Activated CD8-positive, alpha-beta T cell treated with anti-CD3 and anti-CD28 coated beads for 36 hours (primary cell): ENCODE measurements around the gene GAD2. TPM values are rescaled to one million over a fixed set of nuclear protein-coding genes. Genes with fewer than 3 reads are reported as not detected.

ENCODE experiments used
- ATAC-seq: fragments of 200-7000 bp; cut with Tn5 transposase; one replicate; pipeline ENCODE4 v1.10.0; 2021; ENCODE audit warnings: mild to moderate bottlenecking, moderate library complexity
- CTCF ChIA-PET: fragments of 350-600 bp; sonication (Branson Sonifier 250); formaldehyde crosslinking; loops from one replicate; lab custom pipeline; 2021; ENCODE audit warnings: antibody characterized with exemption; lab: Charles Lee
- POLR2A ChIA-PET: fragments of 350-600 bp; sonication (Branson Sonifier 250); formaldehyde crosslinking; loops from one replicate; lab custom pipeline; 2021; ENCODE audit warnings: antibody characterized with exemption; lab: Charles Lee
- DNase-seq: peaks from one replicate; pipeline ENCODE4 v3.0.0-alpha.2; 2020
- H3K27ac Mint-ChIP-seq: one replicate; pipeline ENCODE4 v1.8.0; 2021; ENCODE audit warnings: mild to moderate bottlenecking, mixed read lengths
- H3K27me3 Mint-ChIP-seq: one replicate; pipeline ENCODE4 v1.8.0; 2021; ENCODE audit warnings: mixed read lengths
- H3K36me3 Mint-ChIP-seq: one replicate; pipeline ENCODE4 v1.8.0; 2021; ENCODE audit warnings: low read depth, mixed read lengths
- H3K4me1 Mint-ChIP-seq: one replicate; pipeline ENCODE4 v1.8.0; 2021; ENCODE audit warnings: low read depth, mixed read lengths
- H3K4me3 Mint-ChIP-seq: one replicate; pipeline ENCODE4 v1.8.0; 2021; ENCODE audit warnings: mild to moderate bottlenecking, moderate library complexity, mixed read lengths
- H3K9me3 Mint-ChIP-seq: one replicate; pipeline ENCODE4 v1.8.0; 2021; ENCODE audit warnings: mixed read lengths
- intact Hi-C: fragments of 100-400 bp; cut with micrococcal nuclease; formaldehyde crosslinking; loops from one replicate; pipeline ENCODE4 v1.10.0; 2022
- total RNA-seq, 2 experiments: library from RNA; stranded (reverse); gene quantifications; one replicate each; pipeline ENCODE4 v1.2.3, GENCODE V29; 2021
- TF ChIP-seq, protein P1 (sequence below): fragments of 200-600 bp; IDR thresholded peaks from one replicate; pipeline ENCODE4 v1.8.0; 2022; ENCODE audit warnings: antibody characterized with exemption, mild to moderate bottlenecking

The GAD2 gene
- total RNA-seq, 2 experiments from 2014 or later = not detected

DNA sequence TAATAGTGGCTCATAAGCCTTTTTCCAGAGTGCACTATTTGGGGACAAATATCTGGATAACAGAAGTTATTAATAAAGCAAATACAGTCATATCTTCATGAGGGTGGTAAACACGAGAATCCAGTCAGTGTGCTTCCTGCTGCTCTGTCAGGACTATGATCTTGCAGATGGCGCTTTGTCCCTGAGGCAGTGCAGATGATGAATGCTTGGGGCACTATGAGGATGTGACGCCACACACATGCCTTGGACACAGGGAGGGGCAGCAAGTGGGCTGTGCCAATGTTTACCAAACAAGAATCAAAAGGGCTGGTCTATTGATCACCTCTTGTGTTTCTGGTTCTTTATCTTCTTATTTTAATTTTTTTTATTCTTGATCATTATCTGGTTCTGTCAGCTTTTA is 79.8 kb downstream of the GAD2 start:
- ATAC-seq (no peak), DNase-seq (no peak)
- Mint-ChIP-seq H3K4me1 (no peaks in the 10 kb centered on the region), H3K27me3 (peaks cover 4% of the 10 kb centered on the region), H3K4me3 (no peak overlapping the region), H3K9me3 (no peaks in the 10 kb centered on the region), H3K36me3 (no peaks in the 10 kb centered on the region), H3K27ac (no peak overlapping the region)
- intact Hi-C loops = no loop called here
- ChIA-PET POLR2A (no interaction called here), CTCF (no interaction called here)
- TF ChIP-seq, protein P1, sequence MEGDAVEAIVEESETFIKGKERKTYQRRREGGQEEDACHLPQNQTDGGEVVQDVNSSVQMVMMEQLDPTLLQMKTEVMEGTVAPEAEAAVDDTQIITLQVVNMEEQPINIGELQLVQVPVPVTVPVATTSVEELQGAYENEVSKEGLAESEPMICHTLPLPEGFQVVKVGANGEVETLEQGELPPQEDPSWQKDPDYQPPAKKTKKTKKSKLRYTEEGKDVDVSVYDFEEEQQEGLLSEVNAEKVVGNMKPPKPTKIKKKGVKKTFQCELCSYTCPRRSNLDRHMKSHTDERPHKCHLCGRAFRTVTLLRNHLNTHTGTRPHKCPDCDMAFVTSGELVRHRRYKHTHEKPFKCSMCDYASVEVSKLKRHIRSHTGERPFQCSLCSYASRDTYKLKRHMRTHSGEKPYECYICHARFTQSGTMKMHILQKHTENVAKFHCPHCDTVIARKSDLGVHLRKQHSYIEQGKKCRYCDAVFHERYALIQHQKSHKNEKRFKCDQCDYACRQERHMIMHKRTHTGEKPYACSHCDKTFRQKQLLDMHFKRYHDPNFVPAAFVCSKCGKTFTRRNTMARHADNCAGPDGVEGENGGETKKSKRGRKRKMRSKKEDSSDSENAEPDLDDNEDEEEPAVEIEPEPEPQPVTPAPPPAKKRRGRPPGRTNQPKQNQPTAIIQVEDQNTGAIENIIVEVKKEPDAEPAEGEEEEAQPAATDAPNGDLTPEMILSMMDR = no peak

DNA sequence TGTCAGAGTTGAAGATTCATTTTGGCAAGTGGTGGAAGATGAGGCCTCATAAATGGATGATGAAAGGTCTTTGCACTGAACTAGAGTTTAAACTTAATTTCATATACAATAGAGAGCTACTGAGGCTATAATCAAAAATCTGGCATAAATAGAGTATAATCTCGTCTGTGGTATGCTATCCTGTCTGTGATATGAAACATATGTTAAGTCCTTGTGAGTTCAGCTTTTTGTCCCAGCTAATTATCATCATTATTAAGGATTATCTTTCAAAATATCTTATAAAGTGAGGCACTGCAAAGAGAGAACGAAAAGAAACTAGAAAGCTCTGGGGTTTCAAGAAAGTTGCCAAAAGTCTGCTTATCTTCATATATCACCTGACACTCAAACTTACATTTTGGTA is 83.4 kb downstream of the GAD2 start:
- intact Hi-C loops = no loop called here
- H3K4me3 Mint-ChIP-seq = no peak overlapping the region
- no peaks in the 10 kb centered on the region for H3K27me3 Mint-ChIP-seq

DNA sequence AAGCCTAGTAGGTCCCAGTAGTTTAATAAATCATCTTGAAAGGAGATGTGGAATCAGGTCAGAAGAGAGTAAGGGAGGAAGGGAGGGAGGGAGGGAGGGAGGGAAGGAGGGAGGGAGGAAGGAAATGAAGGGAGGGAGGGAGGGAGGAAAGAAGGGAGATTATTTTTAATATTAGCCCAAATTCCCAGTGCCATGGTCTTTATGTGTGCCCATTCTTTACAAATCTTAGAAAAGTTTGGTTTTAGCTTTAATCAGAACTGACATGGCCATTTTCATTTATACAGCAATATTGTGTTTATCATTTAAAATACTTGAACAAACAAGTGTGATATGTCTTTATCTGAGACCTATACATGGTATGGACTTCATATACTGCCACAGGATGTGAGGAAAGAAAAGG is 86.8 kb downstream of the GAD2 start:
- Mint-ChIP-seq H3K27me3 (peaks cover 5% of the 10 kb centered on the region), H3K4me1 (no peaks in the 10 kb centered on the region), H3K27ac (no peak overlapping the region), H3K36me3 (no peaks in the 10 kb centered on the region), H3K4me3 (no peak overlapping the region), H3K9me3 (no peaks in the 10 kb centered on the region)
- DNase-seq = no peak
- POLR2A ChIA-PET = no interaction called here
- TF ChIP-seq, protein P1 = no peak
- ATAC-seq = no peak
- intact Hi-C loops = no loop called here
- CTCF ChIA-PET = no interaction called here

More for the DNA sequence above, 83.4 kb downstream of the GAD2 start:
- H3K27ac Mint-ChIP-seq = no peak overlapping the region
- ChIA-PET CTCF (no interaction called here), POLR2A (no interaction called here)
- no peak for ATAC-seq
- TF ChIP-seq, protein P1 = no peak
- H3K9me3 Mint-ChIP-seq = no peaks in the 10 kb centered on the region
- H3K4me1 Mint-ChIP-seq = no peaks in the 10 kb centered on the region
- no peaks in the 10 kb centered on the region for H3K36me3 Mint-ChIP-seq
- no peak for DNase-seq

DNA sequence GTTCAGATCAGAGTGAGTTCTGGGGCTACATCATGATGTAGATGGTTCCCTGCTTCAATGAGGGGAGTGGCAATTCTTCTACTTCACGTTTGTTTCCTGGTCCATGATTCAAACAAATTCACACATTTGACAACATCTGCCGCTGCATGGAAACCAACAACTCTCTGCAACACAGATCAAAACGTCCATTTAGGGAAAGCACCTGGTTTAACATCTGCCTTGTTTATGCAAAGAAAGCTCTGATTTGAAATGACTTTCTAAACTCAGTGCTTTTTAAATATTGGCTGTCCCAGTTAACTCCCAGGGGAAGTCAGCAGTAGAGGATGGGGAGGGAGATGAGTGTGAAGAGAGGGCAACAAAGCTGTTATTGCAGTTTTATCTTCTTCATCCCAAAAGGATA is 93.8 kb downstream of the GAD2 start:
- ATAC-seq = no peak
- Mint-ChIP-seq H3K36me3 (no peaks in the 10 kb centered on the region), H3K4me1 (no peaks in the 10 kb centered on the region), H3K4me3 (no peak overlapping the region), H3K27ac (no peak overlapping the region), H3K9me3 (no peaks in the 10 kb centered on the region), H3K27me3 (peaks cover 17% of the 10 kb centered on the region)
- POLR2A ChIA-PET = no interaction called here
- CTCF ChIA-PET = interaction anchor here (1.3 kb wide), 1 partner anchor 435 kb away, joined by 3 read pairs; no protein-coding TSS in a partner anchor
- TF ChIP-seq, protein P1 = no peak
- no peak for DNase-seq
- intact Hi-C loops = no loop called here

DNA sequence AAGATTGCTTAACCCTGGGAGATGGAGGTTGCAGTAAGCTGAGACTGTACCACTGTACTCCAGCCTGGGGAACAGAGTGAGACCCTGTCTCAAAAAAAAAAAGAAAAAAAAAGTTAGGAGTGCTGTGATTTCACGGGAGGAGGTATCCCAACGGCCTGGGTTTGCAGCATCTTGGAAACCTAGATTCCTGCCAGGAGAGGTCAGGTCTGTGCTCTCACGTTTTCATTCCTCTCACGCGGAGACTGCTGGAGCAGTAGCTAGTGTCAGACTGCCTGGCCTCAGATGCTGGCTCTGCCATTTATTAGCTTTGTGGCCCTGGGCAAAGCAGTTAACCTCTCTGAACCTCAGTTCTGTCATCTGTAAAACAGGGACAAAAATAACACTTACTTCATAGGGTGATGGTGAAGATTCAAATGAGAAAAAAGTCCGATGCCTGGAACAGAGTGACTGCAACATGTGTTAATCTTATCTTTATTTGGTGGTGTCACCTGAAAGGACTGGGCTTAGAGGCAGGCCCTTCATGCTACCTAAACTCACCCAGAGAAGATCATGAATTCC is 94.9 kb downstream of the GAD2 start:
- ATAC-seq (no peak), DNase-seq (no peak)
- peaks cover 17% of the 10 kb centered on the region for H3K27me3 Mint-ChIP-seq
- H3K36me3 Mint-ChIP-seq = no peaks in the 10 kb centered on the region
- H3K4me1 Mint-ChIP-seq = no peaks in the 10 kb centered on the region
- TF ChIP-seq, protein P1 = no peak
- H3K9me3 Mint-ChIP-seq = no peaks in the 10 kb centered on the region
- intact Hi-C loops = no loop called here
- POLR2A ChIA-PET = no interaction called here
- no peak overlapping the region for H3K27ac Mint-ChIP-seq
- CTCF ChIA-PET = no interaction called here
- no peak overlapping the region for H3K4me3 Mint-ChIP-seq
